Neural crest cell (in vitro differentiated cells): ENCODE results near the gene FAM149A. TPM values are rescaled to one million over a fixed set of nuclear protein-coding genes. Genes with fewer than 3 reads are reported as not detected.

Experiments
- DNase-seq: peaks from one replicate; pipeline ENCODE4 v3.0.0; 2021; ENCODE audit warnings: low read depth, mixed read lengths, low spot score
- H3K27ac Mint-ChIP-seq: one replicate; pipeline ENCODE4 v1.8.0; 2021; ENCODE audit warnings: mild to moderate bottlenecking, mixed read lengths; ENCODE audit not compliant: unreplicated experiment
- H3K27me3 Mint-ChIP-seq: 2 replicates; pipeline ENCODE4 v1.8.0; 2021; ENCODE audit warnings: low read depth, mild to moderate bottlenecking, mixed read lengths
- H3K36me3 Mint-ChIP-seq: 2 replicates; pipeline ENCODE4 v1.8.0; 2021; ENCODE audit warnings: low read depth, mild to moderate bottlenecking, mixed read lengths
- H3K4me1 Mint-ChIP-seq: 2 replicates; pipeline ENCODE4 v1.8.0; 2021; ENCODE audit warnings: mixed read lengths
- H3K4me3 Mint-ChIP-seq: one replicate; pipeline ENCODE4 v1.8.0; 2021; ENCODE audit warnings: mild to moderate bottlenecking, mixed read lengths
- H3K9me3 Mint-ChIP-seq: 2 replicates; pipeline ENCODE4 v1.8.0; 2021; ENCODE audit warnings: mixed read lengths
- total RNA-seq: library from RNA; stranded (reverse); gene quantifications from 2 replicates; pipeline ENCODE4 v1.2.1, GENCODE V29; 2021
- TF ChIP-seq, protein P1 (sequence below): fragments of 200-600 bp; sonication (generic); conservative IDR thresholded peaks from 2 replicates; pipeline ENCODE4 v1.5.0; 2021; ENCODE audit warnings: antibody characterized with exemption, mild to moderate bottlenecking

FAM149A gene
- total RNA-seq, 1 donor from 2014 or later = 5.6 TPM

DNA sequence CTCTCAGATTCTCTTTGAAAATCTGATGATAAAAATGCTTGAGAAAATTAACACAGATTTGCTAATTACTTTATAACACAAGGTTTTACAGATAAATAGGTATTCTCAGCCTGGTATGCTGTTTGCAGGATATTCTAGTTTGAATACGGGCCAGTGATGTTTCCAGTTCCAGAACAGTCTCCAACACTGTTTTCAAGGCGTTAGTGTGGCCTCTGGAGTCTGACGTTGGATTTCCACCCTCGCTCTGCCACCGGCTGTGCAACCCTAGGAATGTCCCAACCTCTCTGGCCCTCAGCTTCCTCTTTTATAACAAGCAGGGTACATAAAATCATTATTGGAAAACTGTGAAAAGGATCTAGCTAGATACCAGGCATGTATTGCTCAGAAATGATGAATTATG, 63.1 kb downstream of the FAM149A start:
- TF ChIP-seq, protein P1, sequence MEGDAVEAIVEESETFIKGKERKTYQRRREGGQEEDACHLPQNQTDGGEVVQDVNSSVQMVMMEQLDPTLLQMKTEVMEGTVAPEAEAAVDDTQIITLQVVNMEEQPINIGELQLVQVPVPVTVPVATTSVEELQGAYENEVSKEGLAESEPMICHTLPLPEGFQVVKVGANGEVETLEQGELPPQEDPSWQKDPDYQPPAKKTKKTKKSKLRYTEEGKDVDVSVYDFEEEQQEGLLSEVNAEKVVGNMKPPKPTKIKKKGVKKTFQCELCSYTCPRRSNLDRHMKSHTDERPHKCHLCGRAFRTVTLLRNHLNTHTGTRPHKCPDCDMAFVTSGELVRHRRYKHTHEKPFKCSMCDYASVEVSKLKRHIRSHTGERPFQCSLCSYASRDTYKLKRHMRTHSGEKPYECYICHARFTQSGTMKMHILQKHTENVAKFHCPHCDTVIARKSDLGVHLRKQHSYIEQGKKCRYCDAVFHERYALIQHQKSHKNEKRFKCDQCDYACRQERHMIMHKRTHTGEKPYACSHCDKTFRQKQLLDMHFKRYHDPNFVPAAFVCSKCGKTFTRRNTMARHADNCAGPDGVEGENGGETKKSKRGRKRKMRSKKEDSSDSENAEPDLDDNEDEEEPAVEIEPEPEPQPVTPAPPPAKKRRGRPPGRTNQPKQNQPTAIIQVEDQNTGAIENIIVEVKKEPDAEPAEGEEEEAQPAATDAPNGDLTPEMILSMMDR = no peak
- no peak for DNase-seq
- no peaks in the 10 kb centered on the region for H3K4me1 Mint-ChIP-seq
- H3K9me3 Mint-ChIP-seq = no peaks in the 10 kb centered on the region
- H3K4me3 Mint-ChIP-seq = no peak overlapping the region
- H3K36me3 Mint-ChIP-seq = no peaks in the 10 kb centered on the region
- H3K27me3 Mint-ChIP-seq = no peaks in the 10 kb centered on the region
- H3K27ac Mint-ChIP-seq = no peak overlapping the region

DNA sequence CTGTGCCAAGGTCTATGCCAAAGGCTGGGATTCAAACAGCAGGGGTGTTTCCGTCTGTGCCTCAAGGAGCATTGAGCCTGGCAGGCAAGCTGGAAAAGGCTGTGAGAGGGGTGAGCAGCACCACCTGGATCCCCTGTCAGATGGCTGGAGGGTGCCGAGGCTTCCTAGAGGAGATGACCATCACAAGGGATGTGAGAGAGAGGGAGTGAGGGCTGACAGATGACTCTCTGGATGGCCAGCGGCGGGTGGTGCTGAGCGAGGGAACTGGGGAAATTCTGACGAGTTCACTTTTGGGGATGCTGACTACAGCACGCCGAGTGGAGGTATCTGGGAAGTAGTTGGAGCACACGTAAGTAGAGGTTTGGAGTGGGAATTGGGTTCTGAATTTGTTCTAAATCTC, 64.2 kb downstream of the FAM149A start:
- no peak for DNase-seq
- no peaks in the 10 kb centered on the region for H3K4me1 Mint-ChIP-seq
- no peaks in the 10 kb centered on the region for H3K36me3 Mint-ChIP-seq
- no peak overlapping the region for H3K27ac Mint-ChIP-seq
- TF ChIP-seq, protein P1 = no peak
- no peaks in the 10 kb centered on the region for H3K27me3 Mint-ChIP-seq
- H3K9me3 Mint-ChIP-seq = no peaks in the 10 kb centered on the region
- H3K4me3 Mint-ChIP-seq = no peak overlapping the region

DNA sequence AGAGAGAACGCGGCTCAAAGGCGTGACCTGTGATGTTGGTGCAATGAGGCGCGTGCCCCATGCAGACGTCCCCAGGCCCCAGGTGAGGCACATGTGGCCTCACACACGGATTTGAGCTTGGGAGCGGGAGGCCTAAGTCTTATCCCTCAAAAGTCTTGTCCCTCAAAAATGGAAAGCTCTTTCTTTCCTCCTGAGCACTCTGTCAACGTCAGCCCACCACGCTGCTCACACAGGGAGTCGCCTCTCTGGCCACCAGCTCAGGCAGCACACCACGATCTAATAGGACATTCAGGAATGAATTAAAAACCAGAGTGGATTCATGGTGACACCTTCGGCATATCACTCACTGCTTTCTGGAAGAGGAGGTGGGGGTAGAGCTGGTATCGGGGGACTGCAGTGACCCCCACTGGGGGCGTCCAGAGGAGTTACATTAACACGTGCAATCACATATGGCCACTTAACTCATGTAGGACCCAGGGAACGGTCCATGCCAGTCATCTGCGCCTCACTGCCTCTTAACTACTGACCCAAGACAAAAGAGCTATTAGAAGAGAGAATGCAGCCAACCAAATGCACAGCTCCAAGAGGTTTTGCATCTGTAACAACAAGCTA, 64.9 kb downstream of the FAM149A start:
- Mint-ChIP-seq H3K4me3 (no peak overlapping the region), H3K4me1 (no peaks in the 10 kb centered on the region)

DNA sequence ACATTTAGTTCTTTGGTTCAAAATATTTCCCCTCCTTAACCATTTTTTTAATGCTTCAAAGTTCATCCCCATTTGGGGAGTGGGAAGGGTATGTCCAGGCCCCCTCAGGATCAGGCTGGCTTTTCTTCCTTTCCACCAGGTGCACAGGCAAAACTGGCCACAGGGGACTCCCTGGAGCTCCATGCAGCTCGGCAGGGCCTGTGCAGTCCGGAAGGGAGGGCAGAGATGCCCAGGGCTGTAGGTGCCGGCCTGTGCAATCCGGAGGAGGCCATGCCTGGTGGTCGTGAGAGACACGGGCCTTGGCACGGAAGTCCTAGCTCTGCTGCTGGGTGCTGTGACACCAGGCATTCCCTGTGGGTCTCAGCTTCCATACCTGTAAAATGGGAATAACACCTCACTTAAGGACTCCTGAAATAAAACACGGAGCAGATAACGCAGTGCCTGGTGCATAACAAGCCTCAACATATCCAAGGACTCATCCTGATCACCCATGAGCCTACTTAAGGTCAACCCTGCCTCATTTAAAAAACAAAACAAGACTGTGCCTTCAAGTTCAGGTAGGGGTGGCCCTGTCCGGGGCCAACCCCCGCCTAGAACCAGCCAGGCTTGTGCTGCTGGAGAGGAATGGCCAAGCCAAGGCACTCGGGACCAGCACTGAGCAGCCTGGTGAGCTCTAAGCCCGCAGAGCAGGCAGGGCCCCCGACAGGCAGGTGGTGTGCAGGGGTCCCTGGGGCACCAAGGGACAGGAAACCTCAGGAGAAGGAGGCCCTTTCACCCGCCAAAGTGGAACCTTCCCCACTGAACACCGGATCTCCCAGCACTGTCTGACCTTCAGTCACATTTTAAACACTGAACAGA, 65.7 kb downstream of the FAM149A start:
- DNase-seq = no peak
- no peak overlapping the region for H3K27ac Mint-ChIP-seq
- TF ChIP-seq, protein P1 = peak; percentile 12
- no peaks in the 10 kb centered on the region for H3K9me3 Mint-ChIP-seq
- no peaks in the 10 kb centered on the region for H3K27me3 Mint-ChIP-seq
- no peak overlapping the region for H3K4me3 Mint-ChIP-seq
- H3K4me1 Mint-ChIP-seq = no peaks in the 10 kb centered on the region
- no peaks in the 10 kb centered on the region for H3K36me3 Mint-ChIP-seq

More for the DNA sequence above, 64.9 kb downstream of the FAM149A start:
- TF ChIP-seq, protein P1 = no peak
- Mint-ChIP-seq H3K9me3 (no peaks in the 10 kb centered on the region), H3K27me3 (no peaks in the 10 kb centered on the region), H3K36me3 (no peaks in the 10 kb centered on the region), H3K27ac (no peak overlapping the region)
- DNase-seq = no peak

DNA sequence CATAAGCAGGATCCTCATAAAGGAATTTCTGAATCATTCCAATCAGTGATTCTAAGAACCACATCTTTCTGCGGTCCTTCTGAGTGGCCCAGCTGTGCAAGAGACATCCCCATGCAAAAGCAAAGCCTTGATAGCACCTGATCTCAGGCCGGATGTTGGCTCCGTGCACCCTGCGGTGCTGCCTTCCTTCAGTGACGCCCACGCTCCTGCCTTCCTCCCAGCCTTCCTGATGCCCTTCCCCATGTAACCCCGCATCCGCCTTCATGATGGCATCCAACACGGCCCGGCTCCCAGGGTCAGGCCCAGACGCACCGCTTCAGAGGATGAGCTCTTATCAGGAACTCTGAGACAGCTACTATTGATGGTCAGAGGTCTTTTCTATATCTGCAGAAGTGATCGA, 66.5 kb downstream of the FAM149A start:
- no peak for DNase-seq
- TF ChIP-seq, protein P1 = no peak
- no peaks in the 10 kb centered on the region for H3K9me3 Mint-ChIP-seq
- no peak overlapping the region for H3K4me3 Mint-ChIP-seq
- no peaks in the 10 kb centered on the region for H3K27me3 Mint-ChIP-seq
- no peaks in the 10 kb centered on the region for H3K4me1 Mint-ChIP-seq
- peak overlapping the region; percentile 20 for H3K27ac Mint-ChIP-seq
- H3K36me3 Mint-ChIP-seq = no peaks in the 10 kb centered on the region
